ENCODE measurements around the gene CCDC60.

The CCDC60 gene

GRCh38 chr12:119565404-119565803 lies 230.9 kb downstream of the CCDC60 start:
- Histone ChIP-seq H3K4me3 (replicated peaks; ENCODE audit: insufficient read depth, low read length) (no peak overlapping the region), H3K27me3 (ENCODE audit: insufficient read depth, poor library complexity, severe bottlenecking) (no peaks in the 10 kb centered on the region), H3K27ac (replicated peaks) (no peak overlapping the region)
- no peak for TF ChIP-seq SPI1 (IDR thresholded peaks at IDR 0.05; ENCODE audit: borderline replicate concordance, low read depth)
- no peak for DNase-seq (ENCODE audit: low read depth in 1 of 2, low spot score in 1 of 2)

DNA sequence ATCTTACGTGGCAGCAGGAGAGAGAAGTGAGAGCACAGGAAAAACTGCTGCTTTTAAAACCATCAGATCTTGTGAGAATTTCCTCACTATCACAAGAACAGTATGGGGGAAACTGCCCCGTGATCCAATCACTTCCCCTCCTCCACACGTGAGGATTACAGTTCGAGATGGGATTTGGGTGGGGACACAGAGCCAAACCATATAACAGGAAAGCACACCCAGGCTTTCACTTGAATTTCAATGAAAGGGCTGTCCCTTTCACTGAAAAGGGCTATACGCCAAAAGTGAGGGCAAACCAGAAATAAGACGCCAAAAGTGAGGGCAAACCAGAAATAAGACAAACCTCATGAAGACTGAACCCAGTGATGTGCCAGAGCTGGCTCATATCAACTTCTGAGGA lies 236.2 kb downstream of the CCDC60 start:
- no peak for DNase-seq (ENCODE audit: low read depth in 1 of 2, low spot score in 1 of 2)
- Histone ChIP-seq H3K27me3 (ENCODE audit: insufficient read depth, poor library complexity, severe bottlenecking) (no peaks in the 10 kb centered on the region), H3K27ac (replicated peaks) (no peak overlapping the region), H3K4me3 (replicated peaks; ENCODE audit: insufficient read depth, low read length) (no peak overlapping the region)
- TF ChIP-seq GABPA (IDR thresholded peaks at IDR 0.05; ENCODE audit: low read depth) (no peak), SPI1 (IDR thresholded peaks at IDR 0.05; ENCODE audit: borderline replicate concordance, low read depth) (no peak), POLR2AphosphoS5 (IDR thresholded peaks at IDR 0.05; ENCODE audit: low read depth) (no peak)
- TF ChIP-seq, protein P1, sequence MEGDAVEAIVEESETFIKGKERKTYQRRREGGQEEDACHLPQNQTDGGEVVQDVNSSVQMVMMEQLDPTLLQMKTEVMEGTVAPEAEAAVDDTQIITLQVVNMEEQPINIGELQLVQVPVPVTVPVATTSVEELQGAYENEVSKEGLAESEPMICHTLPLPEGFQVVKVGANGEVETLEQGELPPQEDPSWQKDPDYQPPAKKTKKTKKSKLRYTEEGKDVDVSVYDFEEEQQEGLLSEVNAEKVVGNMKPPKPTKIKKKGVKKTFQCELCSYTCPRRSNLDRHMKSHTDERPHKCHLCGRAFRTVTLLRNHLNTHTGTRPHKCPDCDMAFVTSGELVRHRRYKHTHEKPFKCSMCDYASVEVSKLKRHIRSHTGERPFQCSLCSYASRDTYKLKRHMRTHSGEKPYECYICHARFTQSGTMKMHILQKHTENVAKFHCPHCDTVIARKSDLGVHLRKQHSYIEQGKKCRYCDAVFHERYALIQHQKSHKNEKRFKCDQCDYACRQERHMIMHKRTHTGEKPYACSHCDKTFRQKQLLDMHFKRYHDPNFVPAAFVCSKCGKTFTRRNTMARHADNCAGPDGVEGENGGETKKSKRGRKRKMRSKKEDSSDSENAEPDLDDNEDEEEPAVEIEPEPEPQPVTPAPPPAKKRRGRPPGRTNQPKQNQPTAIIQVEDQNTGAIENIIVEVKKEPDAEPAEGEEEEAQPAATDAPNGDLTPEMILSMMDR (IDR thresholded peaks at IDR 0.05; ENCODE audit: insufficient read depth, low read length), result no peak
- TF ChIP-seq, protein P2, sequence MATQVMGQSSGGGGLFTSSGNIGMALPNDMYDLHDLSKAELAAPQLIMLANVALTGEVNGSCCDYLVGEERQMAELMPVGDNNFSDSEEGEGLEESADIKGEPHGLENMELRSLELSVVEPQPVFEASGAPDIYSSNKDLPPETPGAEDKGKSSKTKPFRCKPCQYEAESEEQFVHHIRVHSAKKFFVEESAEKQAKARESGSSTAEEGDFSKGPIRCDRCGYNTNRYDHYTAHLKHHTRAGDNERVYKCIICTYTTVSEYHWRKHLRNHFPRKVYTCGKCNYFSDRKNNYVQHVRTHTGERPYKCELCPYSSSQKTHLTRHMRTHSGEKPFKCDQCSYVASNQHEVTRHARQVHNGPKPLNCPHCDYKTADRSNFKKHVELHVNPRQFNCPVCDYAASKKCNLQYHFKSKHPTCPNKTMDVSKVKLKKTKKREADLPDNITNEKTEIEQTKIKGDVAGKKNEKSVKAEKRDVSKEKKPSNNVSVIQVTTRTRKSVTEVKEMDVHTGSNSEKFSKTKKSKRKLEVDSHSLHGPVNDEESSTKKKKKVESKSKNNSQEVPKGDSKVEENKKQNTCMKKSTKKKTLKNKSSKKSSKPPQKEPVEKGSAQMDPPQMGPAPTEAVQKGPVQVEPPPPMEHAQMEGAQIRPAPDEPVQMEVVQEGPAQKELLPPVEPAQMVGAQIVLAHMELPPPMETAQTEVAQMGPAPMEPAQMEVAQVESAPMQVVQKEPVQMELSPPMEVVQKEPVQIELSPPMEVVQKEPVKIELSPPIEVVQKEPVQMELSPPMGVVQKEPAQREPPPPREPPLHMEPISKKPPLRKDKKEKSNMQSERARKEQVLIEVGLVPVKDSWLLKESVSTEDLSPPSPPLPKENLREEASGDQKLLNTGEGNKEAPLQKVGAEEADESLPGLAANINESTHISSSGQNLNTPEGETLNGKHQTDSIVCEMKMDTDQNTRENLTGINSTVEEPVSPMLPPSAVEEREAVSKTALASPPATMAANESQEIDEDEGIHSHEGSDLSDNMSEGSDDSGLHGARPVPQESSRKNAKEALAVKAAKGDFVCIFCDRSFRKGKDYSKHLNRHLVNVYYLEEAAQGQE (IDR thresholded peaks at IDR 0.05; ENCODE audit: insufficient replicate concordance, low read depth), result no peak

GRCh38 chr12:119573086-119573485 lies 238.6 kb downstream of the CCDC60 start:
- TF ChIP-seq, protein P2 (IDR thresholded peaks at IDR 0.05; ENCODE audit: insufficient replicate concordance, low read depth), result no peak
- TF ChIP-seq SPI1 (IDR thresholded peaks at IDR 0.05; ENCODE audit: borderline replicate concordance, low read depth), result no peak
- TF ChIP-seq, protein P1 (IDR thresholded peaks at IDR 0.05; ENCODE audit: insufficient read depth, low read length), result no peak
- no peak for TF ChIP-seq GABPA (IDR thresholded peaks at IDR 0.05; ENCODE audit: low read depth)
- no peak for TF ChIP-seq POLR2AphosphoS5 (IDR thresholded peaks at IDR 0.05; ENCODE audit: low read depth)
- DNase-seq (ENCODE audit: low read depth in 1 of 2, low spot score in 1 of 2), result no peak
- Histone ChIP-seq H3K4me3 (replicated peaks; ENCODE audit: insufficient read depth, low read length) (no peak overlapping the region), H3K27ac (replicated peaks) (no peak overlapping the region), H3K27me3 (ENCODE audit: insufficient read depth, poor library complexity, severe bottlenecking) (no peaks in the 10 kb centered on the region)

GRCh38 chr12:119574255-119574654 lies 239.7 kb downstream of the CCDC60 start:
- no peak overlapping the region for H3K4me3 ChIP-seq (replicated peaks; ENCODE audit: insufficient read depth, low read length)
- no peak for TF ChIP-seq POLR2AphosphoS5 (IDR thresholded peaks at IDR 0.05; ENCODE audit: low read depth)
- no peak for TF ChIP-seq GABPA (IDR thresholded peaks at IDR 0.05; ENCODE audit: low read depth)
- TF ChIP-seq, protein P2 (IDR thresholded peaks at IDR 0.05; ENCODE audit: insufficient replicate concordance, low read depth), result no peak
- no peak for TF ChIP-seq SPI1 (IDR thresholded peaks at IDR 0.05; ENCODE audit: borderline replicate concordance, low read depth)
- TF ChIP-seq, protein P1 (IDR thresholded peaks at IDR 0.05; ENCODE audit: insufficient read depth, low read length), result no peak
- H3K27ac ChIP-seq (replicated peaks), result no peak overlapping the region
- H3K27me3 ChIP-seq (ENCODE audit: insufficient read depth, poor library complexity, severe bottlenecking), result no peaks in the 10 kb centered on the region
- DNase-seq (ENCODE audit: low read depth in 1 of 2, low spot score in 1 of 2), result no peak
